Tibial nerve (tissue), 4 donors: ENCODE data around the gene ADAMTSL1.

Experiments
- CTCF ChIP-seq, 5 experiments: fragments of 200-600 bp in 3 of 5; fragments of 450-650 bp in 2 of 5; sonication (generic) in 3 of 5; IDR thresholded peaks; one replicate each; pipeline ENCODE4 v1.5.1; 2016 to 2019; ENCODE audit warnings: antibody characterized with exemption in 5 of 5, mild to moderate bottlenecking in 3 of 5, moderate library complexity in 2 of 5
- EP300 ChIP-seq, 2 donors: sonication (generic); formaldehyde crosslinking; IDR thresholded peaks; one replicate each; pipeline ENCODE4 v1.6.1; 2017; ENCODE audit warnings: antibody characterized with exemption in 2 of 2, mild to moderate bottlenecking in 1 of 2
- POLR2A ChIP-seq, 2 donors: fragments of 450-650 bp; IDR thresholded peaks; one replicate each; pipeline ENCODE4 v1.6.1; 2017; ENCODE audit warnings: antibody characterized with exemption in 2 of 2, mild to moderate bottlenecking in 2 of 2, moderate library complexity in 2 of 2

GRCh38 chr9:18766989-18767550 lies 293.1 kb downstream of the ADAMTSL1 start:
- TF ChIP-seq CTCF (IDR thresholded peaks at IDR 0.05) (no peak), EP300 (IDR thresholded peaks at IDR 0.05) (no peak), POLR2A (IDR thresholded peaks at IDR 0.05) (no peak)
